Adrenal gland (tissue), 12 donors: ENCODE measurements around the gene FLT1. TPM values are rescaled to one million over a fixed set of nuclear protein-coding genes. Genes with fewer than 3 reads are reported as not detected.

Source experiments
- DNase-seq, 7 donors: peaks; one replicate each; pipeline ENCODE4 v3.0.0-alpha.2; 2019 to 2020
- H3K27ac ChIP-seq, 5 donors: fragments of 200-600 bp; sonication (generic) in 4 of 5; 1 replicate in 3 of 5; 2 replicates in 2 of 5; pipeline versions ENCODE4 v1.5.1 to v1.8.0; 2016 to 2020; ENCODE audit warnings: mild to moderate bottlenecking in 1 of 5
- H3K27me3 ChIP-seq: fragments of 200-600 bp; 2 replicates; pipeline ENCODE4 v1.8.0; 2021
- H3K36me3 ChIP-seq, 2 donors: fragments of 200-600 bp; replicated peaks in 1 of 2; 1 replicate in 1 of 2; 2 replicates in 1 of 2; pipeline versions ENCODE4 v1.5.1 to v1.8.0; 2018 to 2022
- H3K4me1 ChIP-seq, 2 donors: fragments of 200-600 bp; replicated peaks in 1 of 2; 1 replicate in 1 of 2; 2 replicates in 1 of 2; pipeline versions ENCODE4 v1.5.1 to v1.8.0; 2018 to 2021
- H3K4me3 ChIP-seq, 4 donors: fragments of 200-600 bp; sonication (generic) in 3 of 4; one replicate each; pipeline ENCODE4 v1.5.1; 2016 to 2018
- H3K9me3 ChIP-seq, 3 donors: fragments of 200-600 bp; sonication (generic) in 1 of 3; replicated peaks in 1 of 3; 1 replicate in 2 of 3; 2 replicates in 1 of 3; pipeline versions ENCODE4 v1.5.1 to v1.8.0; 2016 to 2021
- POLR2A ChIP-seq, 2 donors: fragments of 450-650 bp; IDR thresholded peaks; one replicate each; pipeline ENCODE4 v1.6.1; 2017; ENCODE audit warnings: antibody characterized with exemption in 2 of 2, mild to moderate bottlenecking in 2 of 2, moderate library complexity in 1 of 2
- WGBS, 4 donors: extraction: QIAGEN DNeasy Blood & Tissue Kit in 2 of 4; methylation state at CpG; one replicate each; pipeline versions ENCODE4 v1.1.5 to v1.1.7; 2013 to 2017; 5-methylcytosine and 5-hydroxymethylcytosine counted together
- intact Hi-C, 2 donors: fragments of 100-400 bp; cut with DNase I; formaldehyde crosslinking; loops; one replicate each; pipeline versions ENCODE4 v1.14.1 to v1.15.0; 2022 to 2023
- polyA plus RNA-seq, 3 donors: library from polyadenylated mRNA; stranded (reverse); fragments of 200-250 nt in 2 of 3; fragments of 350-450 nt in 1 of 3; fragmentation: Illumina TruSeq in 1 of 3; extraction: RNeasy Lipid Tissue Mini Kit (QIAGEN cat#74804) in 1 of 3; gene quantifications; one replicate each; pipeline ENCODE4 v1.2.3, GENCODE V29; 2013 to 2014
- total RNA-seq, 9 donors: library from RNA; depleted of rRNA in 4 of 9; stranded (reverse); fragments of >200 nt in 4 of 9; fragments of 120-200 nt in 1 of 9; fragmentation: NEBNext Ultra II Directional in 1 of 9; extraction: Animal tissue kit (Norgen Biotek cat#: 25700) in 1 of 9; gene quantifications; one replicate each; pipeline versions ENCODE4 v1.1.0 to v1.2.4, GENCODE V29; 2013 to 2023
- TF ChIP-seq, protein P1 (sequence below), 6 experiments: fragments of 450-650 bp in 4 of 6; fragments of 200-600 bp in 2 of 6; sonication (generic) in 1 of 6; IDR thresholded peaks; 1 replicate in 5 of 6; 2 replicates in 1 of 6; pipeline versions ENCODE4 v1.5.1 to v1.8.0; 2016 to 2021; ENCODE audit warnings: antibody characterized with exemption in 6 of 6, mild to moderate bottlenecking in 2 of 6, moderate library complexity in 1 of 6
- donor health status: healthy with polysubstance abuse.
- donor health status: Bipolar disorder and iron deficiency.
- donor health status: DM: yes; HTN: yes; CAD: no.
- donor health status: DM: no; HTN: no; CAD: no.
- donor health status: DM: no; HTN: no; CAD: no.
- donor health status: DM: yes; HTN: yes; CAD: no.

FLT1 gene
- total and polyA plus RNA-seq, 12 donors: 2.7 to 55.9 (median 24.2) TPM

DNA sequence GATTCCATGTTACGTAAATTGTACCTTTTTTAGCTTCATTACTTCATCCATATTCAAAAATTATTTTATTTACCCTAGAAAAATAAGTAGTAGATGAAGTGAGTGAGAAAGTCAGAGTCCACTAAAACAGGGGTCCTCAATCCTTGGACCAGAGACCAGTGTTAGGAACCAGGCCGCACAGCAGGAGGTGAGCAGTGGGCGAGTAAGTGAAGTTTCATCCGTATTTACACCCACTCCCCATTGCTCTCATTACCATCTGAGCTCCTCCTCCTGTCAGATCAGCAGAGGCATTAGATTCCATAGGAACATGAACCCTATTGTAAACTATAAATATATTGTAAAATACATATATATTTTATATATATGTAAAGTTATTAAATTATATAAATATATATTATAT, 237.6 kb downstream of the FLT1 start:
- H3K27me3 ChIP-seq: no peaks in the 10 kb centered on the region
- DNase-seq: no peak
- H3K4me1 ChIP-seq: no peaks in the 10 kb centered on the region
- TF ChIP-seq POLR2A (IDR thresholded peaks at IDR 0.05): no peak
- TF ChIP-seq, protein P1, sequence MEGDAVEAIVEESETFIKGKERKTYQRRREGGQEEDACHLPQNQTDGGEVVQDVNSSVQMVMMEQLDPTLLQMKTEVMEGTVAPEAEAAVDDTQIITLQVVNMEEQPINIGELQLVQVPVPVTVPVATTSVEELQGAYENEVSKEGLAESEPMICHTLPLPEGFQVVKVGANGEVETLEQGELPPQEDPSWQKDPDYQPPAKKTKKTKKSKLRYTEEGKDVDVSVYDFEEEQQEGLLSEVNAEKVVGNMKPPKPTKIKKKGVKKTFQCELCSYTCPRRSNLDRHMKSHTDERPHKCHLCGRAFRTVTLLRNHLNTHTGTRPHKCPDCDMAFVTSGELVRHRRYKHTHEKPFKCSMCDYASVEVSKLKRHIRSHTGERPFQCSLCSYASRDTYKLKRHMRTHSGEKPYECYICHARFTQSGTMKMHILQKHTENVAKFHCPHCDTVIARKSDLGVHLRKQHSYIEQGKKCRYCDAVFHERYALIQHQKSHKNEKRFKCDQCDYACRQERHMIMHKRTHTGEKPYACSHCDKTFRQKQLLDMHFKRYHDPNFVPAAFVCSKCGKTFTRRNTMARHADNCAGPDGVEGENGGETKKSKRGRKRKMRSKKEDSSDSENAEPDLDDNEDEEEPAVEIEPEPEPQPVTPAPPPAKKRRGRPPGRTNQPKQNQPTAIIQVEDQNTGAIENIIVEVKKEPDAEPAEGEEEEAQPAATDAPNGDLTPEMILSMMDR (IDR thresholded peaks at IDR 0.05): no peak
- H3K27ac ChIP-seq: no peak overlapping the region
- no peaks in the 10 kb centered on the region for H3K9me3 ChIP-seq
- 94 to 99% (median 95%) methylated on average over 4 of the region's 4 CpGs for WGBS, 4 donors
- H3K4me3 ChIP-seq: no peak overlapping the region
- peaks cover 0 to 14% of the 10 kb centered on the region in 2 donors for H3K36me3 ChIP-seq
- intact Hi-C loops: no loop called here

DNA sequence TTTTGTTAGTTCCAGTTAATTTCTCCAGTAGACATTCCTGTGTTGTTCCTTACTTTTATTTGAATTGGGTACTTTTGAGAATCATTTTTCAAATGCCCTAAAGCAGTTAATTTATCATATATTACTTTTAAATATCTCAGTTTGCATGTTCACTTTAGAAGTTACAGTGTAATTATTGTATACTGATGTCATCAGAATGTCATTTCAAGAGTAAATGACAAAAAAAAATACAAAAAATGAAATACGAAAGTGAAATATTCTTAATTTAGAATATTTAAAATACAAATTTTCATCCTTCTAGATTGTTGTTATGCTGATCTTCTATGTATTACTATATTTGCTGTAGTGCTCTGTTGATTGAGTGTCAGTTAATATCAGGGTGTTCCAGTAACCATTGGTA, 242.4 kb downstream of the FLT1 start:
- Histone ChIP-seq H3K4me3 (no peak overlapping the region), H3K4me1 (peaks cover 0 to 10% of the 10 kb centered on the region in 2 donors), H3K36me3 (peaks cover 0 to 3% of the 10 kb centered on the region in 2 donors), H3K9me3 (peaks cover 0 to 3% (median 0%) of the 10 kb centered on the region in 3 donors), H3K27me3 (no peaks in the 10 kb centered on the region), H3K27ac (no peak overlapping the region)
- TF ChIP-seq, protein P1 (IDR thresholded peaks at IDR 0.05): no peak
- TF ChIP-seq POLR2A (IDR thresholded peaks at IDR 0.05): no peak
- intact Hi-C loops: no loop called here
- no peak for DNase-seq
- WGBS, 4 donors: 89 to 97% (median 94%) methylated on average over 1 of the region's 1 CpG

DNA sequence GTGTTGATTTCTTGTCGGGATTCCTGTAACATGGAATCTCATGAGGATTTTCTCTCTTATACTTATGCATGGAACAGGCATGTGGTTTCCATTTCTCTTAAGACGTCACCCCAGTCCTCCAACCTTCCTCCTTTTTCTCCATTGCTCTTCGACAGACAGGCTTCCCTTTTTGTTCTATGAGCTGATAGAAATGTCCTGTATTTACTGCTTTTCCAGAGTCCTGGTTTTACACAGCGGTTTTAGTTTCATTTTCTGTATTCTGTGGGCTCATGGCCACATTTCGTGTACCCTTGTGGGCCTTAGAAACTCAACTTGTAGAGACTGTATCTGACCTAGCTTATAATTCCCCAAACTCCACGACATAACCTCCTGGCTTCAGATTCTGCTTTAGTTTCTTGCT, 243.5 kb downstream of the FLT1 start:
- TF ChIP-seq, protein P1 (IDR thresholded peaks at IDR 0.05): no peak
- no peak for TF ChIP-seq POLR2A (IDR thresholded peaks at IDR 0.05)
- intact Hi-C loops: no loop called here
- H3K9me3 ChIP-seq: peaks cover 0 to 5% (median 0%) of the 10 kb centered on the region in 3 donors
- peaks cover 0 to 10% of the 10 kb centered on the region in 2 donors for H3K4me1 ChIP-seq
- H3K36me3 ChIP-seq: no peaks in the 10 kb centered on the region
- DNase-seq: no peak
- no peak overlapping the region for H3K27ac ChIP-seq
- WGBS, 4 donors: 79 to 88% (median 84%) methylated on average over 6 of the region's 6 CpGs
- H3K4me3 ChIP-seq: peak overlapping the region in 1 of 4 donors; percentile 5
- H3K27me3 ChIP-seq: no peaks in the 10 kb centered on the region

DNA sequence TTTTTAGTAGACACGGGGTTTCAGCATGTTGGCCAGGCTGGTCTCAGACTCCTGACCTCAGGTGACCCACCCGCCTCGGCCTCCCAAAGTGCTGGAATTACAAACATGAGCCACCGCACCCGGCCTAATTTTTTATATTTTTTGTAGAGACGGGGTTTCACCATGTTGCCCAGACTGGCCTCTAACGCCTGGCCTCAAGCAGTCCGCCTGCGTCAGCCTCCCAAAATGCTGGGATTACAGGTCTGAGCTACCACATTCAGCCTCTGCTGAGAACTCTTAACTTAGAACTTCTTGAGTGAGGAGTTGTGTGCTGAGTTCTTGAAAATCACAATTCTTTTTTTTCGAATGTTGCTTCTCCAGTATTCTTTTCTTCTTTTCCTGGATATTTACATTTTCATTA, 244.4 kb downstream of the FLT1 start:
- intact Hi-C loops: no loop called here
- TF ChIP-seq, protein P1 (IDR thresholded peaks at IDR 0.05): no peak
- Histone ChIP-seq H3K36me3 (no peaks in the 10 kb centered on the region), H3K27me3 (no peaks in the 10 kb centered on the region), H3K4me1 (peaks cover 0 to 10% of the 10 kb centered on the region in 2 donors), H3K4me3 (no peak overlapping the region), H3K9me3 (peaks cover 0 to 5% (median 0%) of the 10 kb centered on the region in 3 donors), H3K27ac (no peak overlapping the region)
- no peak for DNase-seq
- 80 to 92% (median 85%) methylated on average over 10 of the region's 10 CpGs for WGBS, 4 donors

Other genes with a start within 250 kb of the FLT1 start
- gene POMP, start 164.0 kb upstream of the FLT1 start, total RNA-seq: 100 to 1,000 TPM in 2 of 9 donors, 10 to 100 TPM in 7; 43.4 to 187 (median 65.6) TPM
- 100 to 1,000 TPM in 1 of 3 donors, 10 to 100 TPM in 2; 40.1 to 129 (median 61.9) TPM for gene POMP, start 164.0 kb upstream of the FLT1 start, polyA plus RNA-seq
- 10 to 100 TPM; 13.9 to 87.4 (median 32.9) TPM for gene SLC46A3, start 223.8 kb upstream of the FLT1 start, total RNA-seq
- 10 to 100 TPM; 10.1 to 36.1 (median 17.1) TPM for gene SLC46A3, start 223.8 kb upstream of the FLT1 start, polyA plus RNA-seq